Fibroblast of the aortic adventitia (primary cell): ENCODE data around the gene MPZL3. TPM values are rescaled to one million over a fixed set of nuclear protein-coding genes. Genes with fewer than 3 reads are reported as not detected.

Experiments used
- DNase-seq: peaks from one replicate; pipeline ENCODE4 v3.0.0-alpha.2; 2010; ENCODE audit warnings: low read depth
- H3K4me3 ChIP-seq: 2 replicates; pipeline ENCODE4 v1.5.1; 2011; ENCODE audit warnings: low read depth, mild to moderate bottlenecking, control low read depth, low read length, moderate library complexity
- total RNA-seq: library from RNA; depleted of rRNA; stranded (reverse); fragments of >200 nt; gene quantifications from 2 replicates; pipeline ENCODE4 v1.2.3, GENCODE V29; 2012; ENCODE audit warnings: low replicate concordance
- TF ChIP-seq, protein P1 (sequence below): IDR thresholded peaks from 2 replicates; pipeline ENCODE4 v1.5.1; 2011; ENCODE audit warnings: mild to moderate bottlenecking, low read length, control low read depth, inconsistent platforms; ENCODE audit not compliant: insufficient read depth

The MPZL3 gene, protein sequence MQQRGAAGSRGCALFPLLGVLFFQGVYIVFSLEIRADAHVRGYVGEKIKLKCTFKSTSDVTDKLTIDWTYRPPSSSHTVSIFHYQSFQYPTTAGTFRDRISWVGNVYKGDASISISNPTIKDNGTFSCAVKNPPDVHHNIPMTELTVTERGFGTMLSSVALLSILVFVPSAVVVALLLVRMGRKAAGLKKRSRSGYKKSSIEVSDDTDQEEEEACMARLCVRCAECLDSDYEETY
- 0.41 and 0.45 TPM in 2 replicates for total RNA-seq

DNA sequence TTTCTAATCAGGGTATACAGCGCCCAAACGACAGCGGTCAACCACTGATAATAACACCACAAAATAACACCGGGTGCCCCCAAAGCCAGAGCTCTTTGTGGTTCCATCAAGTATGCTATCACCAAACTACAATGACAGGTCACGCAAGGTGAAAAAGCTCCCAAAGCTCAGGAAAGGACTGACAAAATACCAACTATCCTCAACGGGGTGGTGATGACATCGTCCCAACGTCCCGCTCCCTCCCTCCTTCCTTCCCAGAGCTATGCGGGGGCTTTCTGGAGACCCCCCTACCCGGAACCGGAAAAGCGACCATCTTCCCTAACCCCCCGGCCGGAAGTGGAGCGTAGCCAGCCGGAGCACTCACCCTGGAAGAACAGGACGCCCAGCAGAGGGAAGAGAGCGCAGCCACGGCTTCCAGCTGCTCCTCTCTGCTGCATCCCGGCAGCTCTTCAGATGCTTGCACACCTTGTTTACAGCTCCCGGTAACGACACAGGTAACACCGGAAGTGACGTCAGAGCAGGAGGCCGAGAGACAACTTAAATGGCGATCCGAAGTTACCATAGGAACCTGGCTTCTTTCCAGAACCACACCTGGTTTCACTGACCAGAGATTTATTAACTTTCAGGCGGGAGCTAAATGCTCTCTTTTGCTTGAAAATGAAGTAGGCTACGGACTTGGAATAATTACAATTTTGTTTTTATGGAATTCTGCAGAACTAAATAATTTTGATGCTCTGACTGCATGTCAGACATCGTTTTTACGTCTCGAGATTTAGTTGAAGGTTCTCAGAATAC is at the start of gene MPZL3:
Gene MPZL3, minus strand, starts transcription at position 508 of the 795 bp plus-strand sequence. Its CDS starts 71 bp downstream, at position 437.
- TF ChIP-seq, protein P1, sequence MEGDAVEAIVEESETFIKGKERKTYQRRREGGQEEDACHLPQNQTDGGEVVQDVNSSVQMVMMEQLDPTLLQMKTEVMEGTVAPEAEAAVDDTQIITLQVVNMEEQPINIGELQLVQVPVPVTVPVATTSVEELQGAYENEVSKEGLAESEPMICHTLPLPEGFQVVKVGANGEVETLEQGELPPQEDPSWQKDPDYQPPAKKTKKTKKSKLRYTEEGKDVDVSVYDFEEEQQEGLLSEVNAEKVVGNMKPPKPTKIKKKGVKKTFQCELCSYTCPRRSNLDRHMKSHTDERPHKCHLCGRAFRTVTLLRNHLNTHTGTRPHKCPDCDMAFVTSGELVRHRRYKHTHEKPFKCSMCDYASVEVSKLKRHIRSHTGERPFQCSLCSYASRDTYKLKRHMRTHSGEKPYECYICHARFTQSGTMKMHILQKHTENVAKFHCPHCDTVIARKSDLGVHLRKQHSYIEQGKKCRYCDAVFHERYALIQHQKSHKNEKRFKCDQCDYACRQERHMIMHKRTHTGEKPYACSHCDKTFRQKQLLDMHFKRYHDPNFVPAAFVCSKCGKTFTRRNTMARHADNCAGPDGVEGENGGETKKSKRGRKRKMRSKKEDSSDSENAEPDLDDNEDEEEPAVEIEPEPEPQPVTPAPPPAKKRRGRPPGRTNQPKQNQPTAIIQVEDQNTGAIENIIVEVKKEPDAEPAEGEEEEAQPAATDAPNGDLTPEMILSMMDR, result no peak
- H3K4me3 ChIP-seq, result peak within 1 kb of the TSS; percentile 80
- DNase-seq, result peak; percentile 52

DNA sequence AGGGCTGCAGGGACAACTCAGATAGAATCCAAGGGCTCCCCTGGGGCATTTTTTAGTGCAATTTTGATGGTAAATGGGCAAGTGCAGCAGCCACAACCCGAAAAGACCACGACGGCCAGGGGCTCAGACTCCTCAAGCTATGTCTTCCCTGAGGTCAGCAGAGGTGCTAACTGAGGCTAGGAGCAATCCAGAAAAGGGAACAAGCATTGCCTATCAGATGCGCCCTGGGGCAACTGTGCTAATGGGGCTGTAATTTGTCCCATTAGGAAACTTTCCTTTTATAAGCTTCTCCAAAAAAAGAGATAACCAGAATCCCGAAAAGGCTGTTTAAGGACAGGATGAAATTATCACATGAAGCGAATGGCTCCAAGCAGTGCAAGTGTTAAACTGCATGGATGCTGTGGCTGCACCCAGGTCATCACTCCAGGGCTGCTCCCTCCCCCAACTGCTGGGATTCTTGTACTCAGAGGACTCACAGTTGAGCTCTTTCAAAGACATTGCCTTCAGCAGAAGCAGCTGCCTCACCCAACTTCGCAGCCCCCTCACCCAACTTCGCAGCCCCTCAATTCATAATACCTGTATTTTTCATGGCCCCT is 49.5 kb upstream of the MPZL3 start:
- no peak overlapping the region for H3K4me3 ChIP-seq
- TF ChIP-seq, protein P1, result no peak
- DNase-seq, result no peak

DNA sequence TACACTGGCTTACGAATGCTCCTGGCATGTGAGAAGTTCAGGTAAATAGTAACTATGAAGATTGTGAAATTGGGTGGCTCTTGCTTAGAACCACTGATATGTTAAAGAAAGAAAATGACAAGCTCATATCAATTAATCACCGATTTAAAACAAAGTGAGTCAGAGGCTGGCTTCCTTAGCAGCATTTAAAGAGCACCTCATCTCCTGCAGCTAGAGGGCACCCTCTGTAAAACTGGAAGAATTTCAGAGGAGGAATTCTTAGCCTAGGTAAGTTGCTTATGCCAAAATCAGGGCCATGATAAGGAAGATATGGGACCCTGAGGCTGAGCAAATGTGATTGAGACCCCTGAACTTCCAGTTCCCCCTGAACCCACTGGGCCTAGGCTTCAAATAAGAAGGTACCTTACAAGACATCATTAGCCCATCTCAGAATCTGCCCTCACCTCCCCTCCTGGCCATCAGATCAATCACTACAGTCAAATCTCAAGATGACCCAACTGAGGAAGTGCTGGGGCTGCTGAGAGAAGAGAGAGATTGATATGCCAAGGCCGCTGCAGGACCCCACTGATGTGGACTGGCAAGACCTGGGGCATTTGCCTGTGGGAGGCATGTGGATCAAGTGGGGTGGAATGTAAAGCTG is 43.8 kb upstream of the MPZL3 start:
- no peak overlapping the region for H3K4me3 ChIP-seq
- DNase-seq, result peak; percentile 14
- TF ChIP-seq, protein P1, result peak; percentile 50

DNA sequence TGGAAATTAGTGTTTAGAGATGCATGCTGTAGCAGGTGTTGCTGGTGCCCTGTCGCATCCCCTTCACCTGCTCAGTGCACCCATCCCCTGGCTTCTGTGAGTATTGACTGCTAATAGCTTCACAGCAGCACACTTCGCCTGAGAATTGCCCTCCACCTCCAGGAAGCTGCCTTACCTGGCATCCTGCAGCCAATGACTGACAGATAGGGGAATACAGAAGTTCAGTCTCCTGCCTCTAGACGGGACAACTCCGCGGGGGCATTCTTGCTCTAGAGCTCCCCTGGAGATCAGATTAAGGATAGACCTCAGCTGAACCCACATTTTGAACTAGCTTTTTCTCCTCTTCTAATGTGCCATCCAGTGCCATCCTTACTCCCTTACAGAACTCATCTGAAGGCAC is 43.0 kb upstream of the MPZL3 start:
- no peak for DNase-seq
- no peak overlapping the region for H3K4me3 ChIP-seq
- TF ChIP-seq, protein P1, result no peak

DNA sequence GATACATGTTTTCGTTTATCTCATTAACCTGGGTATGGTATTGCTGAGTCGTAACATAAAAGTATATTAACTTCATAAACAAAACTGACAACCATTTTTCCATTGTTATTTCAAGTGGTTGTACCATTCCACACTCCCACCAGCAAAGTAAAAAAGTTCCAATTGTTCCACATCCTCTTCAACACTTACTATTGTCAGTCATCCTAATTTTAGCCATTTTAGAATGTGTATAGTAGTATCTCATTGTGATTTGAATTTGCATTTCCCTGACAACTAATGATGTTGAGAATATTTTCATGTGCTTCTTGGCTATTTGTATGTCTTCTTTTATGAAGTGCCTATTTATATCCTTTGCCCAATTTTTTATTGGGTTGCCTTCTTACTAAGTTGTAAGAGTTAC is 41.9 kb upstream of the MPZL3 start:
- TF ChIP-seq, protein P1, result no peak
- no peak for DNase-seq
- no peak overlapping the region for H3K4me3 ChIP-seq

GRCh38 chr11:118291477-118292135 is 39.4 kb upstream of the MPZL3 start:
- no peak overlapping the region for H3K4me3 ChIP-seq
- peak; percentile 11 for DNase-seq
- TF ChIP-seq, protein P1, result no peak
